ENCODE results near the gene ARID1B. TPM values are rescaled to one million over a fixed set of nuclear protein-coding genes. Genes with fewer than 3 reads are reported as not detected.

The ARID1B gene
- total and polyA plus RNA-seq, 9 of the 15 experiments (the other 6 are each of a cell fraction or from before 2014, with no cell fraction given), result 12.5 to 50.5 (median 25.8) TPM

GRCh38 chr6:157107915-157108651 lies 330.9 kb downstream of the ARID1B start (continued):
- TF ChIP-seq SMARCC2 (IDR thresholded peaks at IDR 0.05; ENCODE audit: low read depth) (peak; percentile 65; the same call in 1 of the 2 replicates), TEAD4 (IDR thresholded peaks at IDR 0.05; ENCODE audit: low read length) (peak; percentile 65; the same call in 1 of the 2 replicates), TEAD4 (CRISPR knock-in tag; IDR thresholded peaks at IDR 0.05; ENCODE audit: borderline replicate concordance) (no peak), MYNN (IDR thresholded peaks at IDR 0.05) (peak; percentile 66; the same call in 1 of the 2 replicates), MYNN (CRISPR knock-in tag; IDR thresholded peaks at IDR 0.05) (no peak), NEUROD1 (IDR thresholded peaks at IDR 0.05; ENCODE audit: borderline replicate concordance, low read depth, low read length, partially characterized antibody) (peak; percentile 42), MEIS2 (IDR thresholded peaks at IDR 0.05; ENCODE audit: partially characterized antibody) (peak; percentile 1), TEAD1 (CRISPR knock-in tag; IDR thresholded peaks at IDR 0.05) (no peak), CREB1 (IDR thresholded peaks at IDR 0.05) (peak; percentile 63), CREB1 (CRISPR knock-in tag; IDR thresholded peaks at IDR 0.05) (peak; percentile 51; the same call in 1 of the 2 replicates), HIVEP1 (CRISPR knock-in tag; IDR thresholded peaks at IDR 0.05) (no peak), ZEB2 (IDR thresholded peaks at IDR 0.05) (0 out of 2 replicates have a peak, but pooled peaks have one; percentile 29), RCOR1 (IDR thresholded peaks at IDR 0.05; ENCODE audit: borderline replicate concordance in 1 of 2, low read depth in 2 of 2, low read length in 2 of 2) (peak in 1 of 2 experiments; percentile 65; a peak in 1 of 4 replicates), FOXJ3 (CRISPR knock-in tag; IDR thresholded peaks at IDR 0.05) (peak; percentile 85), STAG1 (CRISPR knock-in tag; IDR thresholded peaks at IDR 0.05; ENCODE audit: borderline replicate concordance) (no peak), TAL1 (IDR thresholded peaks at IDR 0.05) (peak; percentile 18; the same call in 1 of the 2 replicates), HDAC3 (IDR thresholded peaks at IDR 0.05; ENCODE audit: borderline replicate concordance, partially characterized antibody) (peak; percentile 25), CHAMP1 (IDR thresholded peaks at IDR 0.05) (0 out of 2 replicates have a peak, but pooled peaks have one; percentile 43), HDAC1 (IDR thresholded peaks at IDR 0.05) (0 out of 4 replicates have a peak, but pooled peaks of 1 of the 2 experiments have one; percentile 22), NFE2 (IDR thresholded peaks at IDR 0.05; ENCODE audit: low read depth) (peak; percentile 80)
- TF ChIP-seq, protein P1, sequence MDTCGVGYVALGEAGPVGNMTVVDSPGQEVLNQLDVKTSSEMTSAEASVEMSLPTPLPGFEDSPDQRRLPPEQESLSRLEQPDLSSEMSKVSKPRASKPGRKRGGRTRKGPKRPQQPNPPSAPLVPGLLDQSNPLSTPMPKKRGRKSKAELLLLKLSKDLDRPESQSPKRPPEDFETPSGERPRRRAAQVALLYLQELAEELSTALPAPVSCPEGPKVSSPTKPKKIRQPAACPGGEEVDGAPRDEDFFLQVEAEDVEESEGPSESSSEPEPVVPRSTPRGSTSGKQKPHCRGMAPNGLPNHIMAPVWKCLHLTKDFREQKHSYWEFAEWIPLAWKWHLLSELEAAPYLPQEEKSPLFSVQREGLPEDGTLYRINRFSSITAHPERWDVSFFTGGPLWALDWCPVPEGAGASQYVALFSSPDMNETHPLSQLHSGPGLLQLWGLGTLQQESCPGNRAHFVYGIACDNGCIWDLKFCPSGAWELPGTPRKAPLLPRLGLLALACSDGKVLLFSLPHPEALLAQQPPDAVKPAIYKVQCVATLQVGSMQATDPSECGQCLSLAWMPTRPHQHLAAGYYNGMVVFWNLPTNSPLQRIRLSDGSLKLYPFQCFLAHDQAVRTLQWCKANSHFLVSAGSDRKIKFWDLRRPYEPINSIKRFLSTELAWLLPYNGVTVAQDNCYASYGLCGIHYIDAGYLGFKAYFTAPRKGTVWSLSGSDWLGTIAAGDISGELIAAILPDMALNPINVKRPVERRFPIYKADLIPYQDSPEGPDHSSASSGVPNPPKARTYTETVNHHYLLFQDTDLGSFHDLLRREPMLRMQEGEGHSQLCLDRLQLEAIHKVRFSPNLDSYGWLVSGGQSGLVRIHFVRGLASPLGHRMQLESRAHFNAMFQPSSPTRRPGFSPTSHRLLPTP (IDR thresholded peaks at IDR 0.05; ENCODE audit: borderline replicate concordance, extremely low read depth, insufficient read length), result no peak
